H9 (cell line): ENCODE results near the gene L3MBTL1. TPM values are rescaled to one million over a fixed set of nuclear protein-coding genes. Genes with fewer than 3 reads are reported as not detected.

ENCODE experiments used
- DNase-seq: peaks from one replicate; pipeline ENCODE4 v3.0.0-alpha.2; 2017
- H2AFZ ChIP-seq: one replicate; pipeline ENCODE4 v1.6.1; 2013; ENCODE audit warnings: mild to moderate bottlenecking, low read length, control low read depth, moderate library complexity
- H2AK5ac ChIP-seq: 2 replicates; pipeline ENCODE4 v1.6.1; 2013; ENCODE audit warnings: low read length, control low read depth, mixed read lengths; ENCODE audit not compliant: insufficient read length
- H2BK120ac ChIP-seq: one replicate; pipeline ENCODE4 v1.6.1; 2013; ENCODE audit warnings: low read depth, mild to moderate bottlenecking, low read length, control low read depth, inconsistent platforms; ENCODE audit not compliant: poor library complexity, severe bottlenecking
- H2BK12ac ChIP-seq: 2 replicates; pipeline ENCODE4 v1.6.1; 2013; ENCODE audit warnings: low read length, control low read depth, mixed read lengths, low read depth; ENCODE audit not compliant: insufficient read length
- H2BK15ac ChIP-seq: 2 replicates; pipeline ENCODE4 v1.6.1; 2013; ENCODE audit warnings: low read depth, low read length, control low read depth
- H2BK20ac ChIP-seq: one replicate; pipeline ENCODE4 v1.6.1; 2013; ENCODE audit warnings: low read depth, mild to moderate bottlenecking, low read length, control low read depth, inconsistent platforms; ENCODE audit not compliant: poor library complexity, severe bottlenecking
- H2BK5ac ChIP-seq: 2 replicates; pipeline ENCODE4 v1.6.1; 2013; ENCODE audit warnings: low read length, control low read depth, mixed read lengths; ENCODE audit not compliant: insufficient read length
- H3K14ac ChIP-seq: 2 replicates; pipeline ENCODE4 v1.6.1; 2013; ENCODE audit warnings: low read length, control low read depth; ENCODE audit not compliant: insufficient read depth
- H3K18ac ChIP-seq: 2 replicates; pipeline ENCODE4 v1.6.1; 2013; ENCODE audit warnings: low read depth, mild to moderate bottlenecking, mixed read lengths, low read length, control low read depth; ENCODE audit not compliant: insufficient read length
- H3K23ac ChIP-seq: 2 replicates; pipeline ENCODE4 v1.6.1; 2013; ENCODE audit warnings: low read length, control low read depth, mixed read lengths, low read depth; ENCODE audit not compliant: insufficient read length
- H3K23me2 ChIP-seq: 2 replicates; pipeline ENCODE4 v1.6.1; 2013; ENCODE audit warnings: low read depth, mild to moderate bottlenecking, mixed read lengths, low read length, control low read depth; ENCODE audit not compliant: insufficient read length, poor library complexity, severe bottlenecking
- H3K27ac ChIP-seq: 2 replicates; pipeline ENCODE4 v1.5.1; 2013; ENCODE audit warnings: low read length, control low read depth, mixed read lengths, low read depth; ENCODE audit not compliant: insufficient read length
- H3K27me3 ChIP-seq: 2 replicates; pipeline ENCODE4 v1.6.1; 2013; ENCODE audit warnings: low read length, control low read depth, inconsistent platforms; ENCODE audit not compliant: insufficient read depth
- H3K4ac ChIP-seq: 2 replicates; pipeline ENCODE4 v1.6.1; 2013; ENCODE audit warnings: low read depth, mild to moderate bottlenecking, control low read depth, inconsistent platforms, low read length, moderate library complexity
- H3K4me1 ChIP-seq: 2 replicates; pipeline ENCODE4 v1.6.1; 2013; ENCODE audit warnings: low read length, control low read depth, inconsistent platforms; ENCODE audit not compliant: insufficient read depth
- H3K4me2 ChIP-seq: 2 replicates; pipeline ENCODE4 v1.6.1; 2013; ENCODE audit warnings: low read length, control low read depth, mixed read lengths; ENCODE audit not compliant: insufficient read length, insufficient read depth
- H3K56ac ChIP-seq: 2 replicates; pipeline ENCODE4 v1.6.1; 2013; ENCODE audit warnings: low read depth, mild to moderate bottlenecking, mixed read lengths, low read length, control low read depth; ENCODE audit not compliant: insufficient read length
- H3K79me1 ChIP-seq: 2 replicates; pipeline ENCODE4 v1.6.1; 2013; ENCODE audit warnings: low read depth, mild to moderate bottlenecking, moderate library complexity, low read length, control low read depth, inconsistent platforms; ENCODE audit not compliant: insufficient read depth, poor library complexity, severe bottlenecking
- H3K79me2 ChIP-seq: 2 replicates; pipeline ENCODE4 v1.6.1; 2013; ENCODE audit warnings: low read length, control low read depth, inconsistent platforms; ENCODE audit not compliant: insufficient read depth
- H3K9ac ChIP-seq: 2 replicates; pipeline ENCODE4 v1.6.1; 2013; ENCODE audit warnings: low read length, control low read depth, mixed read lengths; ENCODE audit not compliant: insufficient read length; ENCODE audit errors: extremely low read depth
- H3K9me3 ChIP-seq: one replicate; pipeline ENCODE4 v1.6.1; 2013; ENCODE audit warnings: low read depth, low read length, inconsistent platforms; ENCODE audit not compliant: control insufficient read depth
- H3T11ph ChIP-seq: one replicate; pipeline ENCODE4 v1.6.1; 2013; ENCODE audit warnings: mild to moderate bottlenecking, low read length, control low read depth, inconsistent platforms
- H4K20me1 ChIP-seq: one replicate; pipeline ENCODE4 v1.6.1; 2013; ENCODE audit not compliant: control insufficient read depth, insufficient read length, insufficient read depth
- H4K5ac ChIP-seq: 2 replicates; pipeline ENCODE4 v1.6.1; 2013; ENCODE audit warnings: low read depth, mild to moderate bottlenecking, mixed read lengths, low read length, control low read depth; ENCODE audit not compliant: insufficient read length
- H4K8ac ChIP-seq: replicated peaks from 2 replicates; pipeline ENCODE4 v1.6.1; 2013; ENCODE audit warnings: low read length, control low read depth, mixed read lengths, low read depth; ENCODE audit not compliant: insufficient read length
- H4K91ac ChIP-seq: 2 replicates; pipeline ENCODE4 v1.6.1; 2013; ENCODE audit warnings: low read depth, mild to moderate bottlenecking, moderate library complexity, mixed read lengths, low read length, control low read depth; ENCODE audit not compliant: insufficient read length
- H3K27ac Mint-ChIP-seq, 3 experiments: 2 replicates in 2 of 3; 3 replicates in 1 of 3; pipeline ENCODE4 v1.8.0; 2020 to 2021; ENCODE audit warnings: mixed read lengths in 3 of 3, mild to moderate bottlenecking in 1 of 3, moderate library complexity in 1 of 3
- H3K27me3 Mint-ChIP-seq: 2 replicates; pipeline ENCODE4 v1.8.0; 2021; ENCODE audit warnings: low read depth, mild to moderate bottlenecking, moderate library complexity, mixed read lengths
- H3K36me3 Mint-ChIP-seq, 3 experiments: 2 replicates in 2 of 3; 3 replicates in 1 of 3; pipeline ENCODE4 v1.8.0; 2020 to 2021; ENCODE audit warnings: low read depth in 3 of 3, mixed read lengths in 3 of 3; ENCODE audit not compliant: insufficient read depth in 1 of 3
- H3K4me1 Mint-ChIP-seq, 2 experiments: 2 replicates each; pipeline ENCODE4 v1.8.0; 2020; ENCODE audit warnings: mixed read lengths in 2 of 2
- H3K4me3 Mint-ChIP-seq, 2 experiments: 2 replicates in 1 of 2; 3 replicates in 1 of 2; pipeline ENCODE4 v1.8.0; 2020 to 2021; ENCODE audit warnings: mild to moderate bottlenecking in 2 of 2, mixed read lengths in 2 of 2, moderate library complexity in 1 of 2
- H3K9me3 Mint-ChIP-seq, 2 experiments: 2 replicates in 1 of 2; 3 replicates in 1 of 2; pipeline ENCODE4 v1.8.0; 2020; ENCODE audit warnings: mild to moderate bottlenecking in 2 of 2, mixed read lengths in 2 of 2, moderate library complexity in 1 of 2
- CTCF ChIP-seq: fragments of 200-600 bp; sonication (generic); conservative IDR thresholded peaks from 3 replicates; pipeline ENCODE4 v1.8.0; 2021; ENCODE audit warnings: antibody characterized with exemption, mild to moderate bottlenecking
- WGBS: extraction: QIAGEN DNeasy Blood & Tissue Kit; methylation state at CpG from one replicate; pipeline ENCODE4 v1.1.7; 2013; ENCODE audit warnings: missing lambda C conversion rate, low lambda C conversion rate, mixed read lengths; ENCODE audit not compliant: insufficient read length; ENCODE audit errors: extremely low coverage; 5-methylcytosine and 5-hydroxymethylcytosine counted together
- total RNA-seq: library from RNA; stranded (reverse); gene quantifications from 2 replicates; pipeline ENCODE4 v1.2.1, GENCODE V29; 2021

L3MBTL1 gene
- total RNA-seq, 1 experiment from 2014 or later, result 19.9 TPM

DNA sequence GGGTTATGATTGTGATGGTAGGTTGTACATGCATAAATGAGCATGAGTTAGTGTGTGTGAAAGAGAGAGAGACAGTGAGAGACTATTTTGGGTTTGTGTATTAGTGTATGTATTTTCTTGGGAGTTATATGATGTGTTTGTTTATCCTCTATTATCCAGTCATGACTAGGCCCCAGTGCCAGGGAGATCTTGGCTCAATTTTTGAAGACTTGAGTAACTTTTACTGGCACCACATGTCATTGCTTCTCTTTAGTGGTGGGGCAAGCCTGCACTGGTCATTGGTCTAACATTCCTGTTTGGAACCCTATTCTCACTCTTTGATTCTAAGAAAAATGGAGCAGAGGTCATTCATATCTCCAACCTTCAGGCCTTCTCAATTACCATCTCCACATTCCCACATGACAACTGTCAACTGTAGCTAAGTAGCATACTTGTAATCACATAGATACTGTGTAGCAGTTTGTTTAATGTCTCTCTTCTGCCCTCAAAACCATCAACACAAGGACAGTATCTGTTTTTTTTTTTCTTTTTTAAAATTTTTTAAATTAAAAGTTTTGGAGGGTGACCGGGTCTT, 8.8 kb downstream of the L3MBTL1 start:
- H3K14ac ChIP-seq, result no peak overlapping the region
- no peak overlapping the region for H3K4me3 Mint-ChIP-seq
- H2BK20ac ChIP-seq, result no peak overlapping the region
- H2BK120ac ChIP-seq, result no peak overlapping the region
- no peaks in the 10 kb centered on the region for H3K27me3 Mint-ChIP-seq
- H4K91ac ChIP-seq, result no peak overlapping the region
- no peaks in the 10 kb centered on the region; a peak in 3 of 5 replicates for H3K9me3 Mint-ChIP-seq
- no CpG with 5 or more reads among the region's 1 CpG for WGBS
- no peak for TF ChIP-seq CTCF
- no peak for DNase-seq
- H4K20me1 ChIP-seq, result no peaks in the 10 kb centered on the region
- H3K23me2 ChIP-seq, result peaks cover 6% of the 10 kb centered on the region
- no peak overlapping the region for H4K8ac ChIP-seq
- no peaks in the 10 kb centered on the region for H3K27me3 ChIP-seq
- no peak overlapping the region for H3T11ph ChIP-seq
- no peak overlapping the region for H3K18ac ChIP-seq
- no peaks in the 10 kb centered on the region for H3K79me1 ChIP-seq
- H3K23ac ChIP-seq, result no peak overlapping the region
- no peak overlapping the region for H3K4me2 ChIP-seq
- no peak overlapping the region for H4K5ac ChIP-seq
- H2BK15ac ChIP-seq, result no peak overlapping the region
- no peaks in the 10 kb centered on the region for H3K4me1 ChIP-seq
- no peak overlapping the region for H3K27ac Mint-ChIP-seq
- H3K9ac ChIP-seq, result no peak overlapping the region
- no peak overlapping the region for H3K27ac ChIP-seq
- H3K9me3 ChIP-seq, result no peaks in the 10 kb centered on the region
- 0 out of 2 replicates have a peak, but pooled peaks cover under 1% of the 10 kb centered on the region for H3K79me2 ChIP-seq
- peaks cover 12 to 37% (median 26%) of the 10 kb centered on the region in 3 experiments for H3K36me3 Mint-ChIP-seq
- no peak overlapping the region for H3K56ac ChIP-seq
- no peak overlapping the region for H2BK12ac ChIP-seq
- H2AK5ac ChIP-seq, result no peak overlapping the region
- H2AFZ ChIP-seq, result no peak overlapping the region
- no peak overlapping the region for H2BK5ac ChIP-seq
- H3K4me1 Mint-ChIP-seq, result peaks cover 8 to 11% of the 10 kb centered on the region in 2 experiments; a peak in 3 of 4 replicates
- H3K4ac ChIP-seq, result no peak overlapping the region
